ENCODE results near the gene MAML2. TPM values are rescaled to one million over a fixed set of nuclear protein-coding genes. Genes with fewer than 3 reads are reported as not detected.

The MAML2 gene
- total and polyA plus RNA-seq, 2 of the 13 experiments (the other 11 are each of a cell fraction or from before 2014, with no cell fraction given), result 2.3 to 25.9 TPM

DNA sequence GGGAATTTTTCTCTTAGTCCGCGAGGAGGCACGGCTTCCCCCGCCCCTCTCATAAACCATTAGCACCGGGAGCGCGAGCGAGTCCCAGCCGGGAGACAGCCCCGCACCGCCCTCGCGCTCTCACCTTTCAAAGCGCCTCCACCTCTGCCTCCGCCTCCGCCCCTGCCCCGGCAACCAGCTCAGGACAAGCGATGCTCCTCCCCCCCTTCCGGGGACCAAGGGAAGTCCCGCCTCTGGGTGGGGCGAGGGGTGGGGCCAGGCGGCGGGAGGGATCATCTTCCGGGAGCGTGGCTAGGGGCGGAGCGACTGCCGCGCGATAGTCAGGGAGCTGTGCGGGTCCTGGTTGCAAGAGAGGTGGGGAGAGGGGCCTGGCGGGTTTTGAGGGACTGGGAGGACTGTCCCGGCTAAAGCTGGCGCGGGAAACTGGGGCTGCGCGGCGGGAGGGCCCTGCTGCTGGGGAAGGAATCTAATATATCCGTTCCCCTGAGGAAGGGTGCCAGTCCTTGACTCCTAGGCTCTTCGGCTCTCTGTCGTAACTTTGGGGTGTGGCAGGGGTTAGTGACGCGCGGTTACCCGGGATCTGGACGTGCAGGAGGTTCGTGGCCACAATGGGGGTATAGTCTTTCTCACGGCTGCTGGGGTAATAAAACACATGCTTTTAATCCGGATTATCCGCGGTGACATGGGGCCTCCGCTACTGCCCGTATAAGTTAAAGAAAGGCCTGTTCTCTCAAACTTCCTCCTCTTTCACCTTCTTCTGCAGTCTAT is 46.9 kb upstream of the MAML2 start, which contains the start of the genes CCDC82 and JRKL (continued):
- TF ChIP-seq CREB1 (IDR thresholded peaks at IDR 0.05) (no peak), CREB1 (CRISPR knock-in tag; IDR thresholded peaks at IDR 0.05) (peak; percentile 80), ZNF101 (CRISPR knock-in tag; IDR thresholded peaks at IDR 0.05; ENCODE audit: borderline replicate concordance, low read depth) (no peak), ZNF230 (CRISPR knock-in tag; IDR thresholded peaks at IDR 0.05) (peak; percentile 83), ZNF326 (CRISPR knock-in tag; IDR thresholded peaks at IDR 0.05; ENCODE audit: borderline replicate concordance) (no peak), ZSCAN20 (CRISPR knock-in tag; IDR thresholded peaks at IDR 0.05; ENCODE audit: borderline replicate concordance) (peak; percentile 19; the same call in 1 of the 2 replicates), ZKSCAN1 (IDR thresholded peaks at IDR 0.05; ENCODE audit: low read length) (no peak), ZSCAN22 (CRISPR knock-in tag; IDR thresholded peaks at IDR 0.05) (0 out of 2 replicates have a peak, but pooled peaks have one; percentile 36), ZNF121 (CRISPR knock-in tag; IDR thresholded peaks at IDR 0.05) (0 out of 2 replicates have a peak, but pooled peaks have one; percentile 13), ELF3 (CRISPR knock-in tag; IDR thresholded peaks at IDR 0.05) (peak; percentile 68), ZNF143 (CRISPR knock-in tag; IDR thresholded peaks at IDR 0.05) (0 out of 2 replicates have a peak, but pooled peaks have one; percentile 13), TGIF2 (CRISPR knock-in tag; IDR thresholded peaks at IDR 0.05) (peak; percentile 16; the same call in 1 of the 2 replicates), HNF4G (IDR thresholded peaks at IDR 0.05; ENCODE audit: borderline replicate concordance, low read depth, low read length) (no peak), HNF4G (CRISPR knock-in tag; IDR thresholded peaks at IDR 0.05; ENCODE audit: borderline replicate concordance, low read depth) (no peak), FOXK2 (IDR thresholded peaks at IDR 0.05) (no peak), ZC3H13 (CRISPR knock-in tag; IDR thresholded peaks at IDR 0.05) (peak; percentile 86; the same call in 1 of the 2 replicates), ZNF569 (CRISPR knock-in tag; IDR thresholded peaks at IDR 0.05; ENCODE audit: borderline replicate concordance) (no peak), SIX1 (CRISPR knock-in tag; IDR thresholded peaks at IDR 0.05; ENCODE audit: borderline replicate concordance) (no peak), ZFP90 (CRISPR knock-in tag; IDR thresholded peaks at IDR 0.05; ENCODE audit: borderline replicate concordance) (peak; percentile 36; the same call in 1 of the 2 replicates), ZSCAN31 (CRISPR knock-in tag; IDR thresholded peaks at IDR 0.05; ENCODE audit: low read depth) (peak; percentile 48; the same call in 1 of the 2 replicates), RBAK (CRISPR knock-in tag; IDR thresholded peaks at IDR 0.05) (no peak), ZNF776 (CRISPR knock-in tag; IDR thresholded peaks at IDR 0.05) (peak; percentile 33; the same call in 1 of the 2 replicates), TP53 (CRISPR knock-in tag; conservative IDR thresholded peaks at IDR 0.05) (no peak), SAFB2 (CRISPR knock-in tag; IDR thresholded peaks at IDR 0.05; ENCODE audit: borderline replicate concordance, low read depth) (no peak; the same call in 1 of the 2 replicates), KMT2A (CRISPR knock-in tag; IDR thresholded peaks at IDR 0.05) (peak; percentile 55; the same call in 1 of the 2 replicates)
- TF ChIP-seq, protein P1, sequence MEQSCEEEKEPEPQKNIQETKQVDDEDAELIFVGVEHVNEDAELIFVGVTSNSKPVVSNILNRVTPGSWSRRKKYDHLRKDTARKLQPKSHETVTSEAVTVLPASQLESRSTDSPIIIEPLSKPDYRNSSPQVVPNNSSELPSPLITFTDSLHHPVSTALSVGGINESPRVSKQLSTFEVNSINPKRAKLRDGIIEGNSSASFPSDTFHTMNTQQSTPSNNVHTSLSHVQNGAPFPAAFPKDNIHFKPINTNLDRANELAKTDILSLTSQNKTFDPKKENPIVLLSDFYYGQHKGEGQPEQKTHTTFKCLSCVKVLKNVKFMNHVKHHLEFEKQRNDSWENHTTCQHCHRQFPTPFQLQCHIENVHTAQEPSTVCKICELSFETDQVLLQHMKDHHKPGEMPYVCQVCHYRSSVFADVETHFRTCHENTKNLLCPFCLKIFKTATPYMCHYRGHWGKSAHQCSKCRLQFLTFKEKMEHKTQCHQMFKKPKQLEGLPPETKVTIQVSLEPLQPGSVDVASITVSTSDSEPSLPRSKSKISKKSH (CRISPR knock-in tag; IDR thresholded peaks at IDR 0.05; ENCODE audit: borderline replicate concordance), result peak; percentile 54; the same call in 1 of the 2 replicates
- TF ChIP-seq, protein P2, sequence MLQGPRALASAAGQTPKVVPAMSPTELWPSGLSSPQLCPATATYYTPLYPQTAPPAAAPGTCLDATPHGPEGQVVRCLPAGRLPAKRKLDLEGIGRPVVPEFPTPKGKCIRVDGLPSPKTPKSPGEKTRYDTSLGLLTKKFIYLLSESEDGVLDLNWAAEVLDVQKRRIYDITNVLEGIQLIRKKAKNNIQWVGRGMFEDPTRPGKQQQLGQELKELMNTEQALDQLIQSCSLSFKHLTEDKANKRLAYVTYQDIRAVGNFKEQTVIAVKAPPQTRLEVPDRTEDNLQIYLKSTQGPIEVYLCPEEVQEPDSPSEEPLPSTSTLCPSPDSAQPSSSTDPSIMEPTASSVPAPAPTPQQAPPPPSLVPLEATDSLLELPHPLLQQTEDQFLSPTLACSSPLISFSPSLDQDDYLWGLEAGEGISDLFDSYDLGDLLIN (CRISPR knock-in tag; IDR thresholded peaks at IDR 0.05; ENCODE audit: borderline replicate concordance), result 0 out of 2 replicates have a peak, but pooled peaks have one; percentile 46
- TF ChIP-seq, protein P3, sequence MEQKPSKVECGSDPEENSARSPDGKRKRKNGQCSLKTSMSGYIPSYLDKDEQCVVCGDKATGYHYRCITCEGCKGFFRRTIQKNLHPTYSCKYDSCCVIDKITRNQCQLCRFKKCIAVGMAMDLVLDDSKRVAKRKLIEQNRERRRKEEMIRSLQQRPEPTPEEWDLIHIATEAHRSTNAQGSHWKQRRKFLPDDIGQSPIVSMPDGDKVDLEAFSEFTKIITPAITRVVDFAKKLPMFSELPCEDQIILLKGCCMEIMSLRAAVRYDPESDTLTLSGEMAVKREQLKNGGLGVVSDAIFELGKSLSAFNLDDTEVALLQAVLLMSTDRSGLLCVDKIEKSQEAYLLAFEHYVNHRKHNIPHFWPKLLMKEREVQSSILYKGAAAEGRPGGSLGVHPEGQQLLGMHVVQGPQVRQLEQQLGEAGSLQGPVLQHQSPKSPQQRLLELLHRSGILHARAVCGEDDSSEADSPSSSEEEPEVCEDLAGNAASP (CRISPR knock-in tag; IDR thresholded peaks at IDR 0.05; ENCODE audit: borderline replicate concordance), result 0 out of 2 replicates have a peak, but pooled peaks have one; percentile 25
